Trophoblast cell (in vitro differentiated cells and primary cell): ENCODE results near the gene SMURF1.
A peak's percentile ranks its signal among the peaks of the same experiment; 100 is the strongest.

Experiments used
- DNase-seq, 2 donors: peaks; one replicate each; pipeline ENCODE4 v3.0.0-alpha.2; 2016
- H2AFZ ChIP-seq: 2 replicates; pipeline ENCODE4 v1.6.1; 2013; ENCODE audit warnings: low read length, moderate library complexity, mild to moderate bottlenecking; ENCODE audit not compliant: insufficient read depth, poor library complexity
- H2AK5ac ChIP-seq: 2 replicates; pipeline ENCODE4 v1.6.1; 2013; ENCODE audit warnings: mild to moderate bottlenecking, low read length
- H2BK120ac ChIP-seq: 2 replicates; pipeline ENCODE4 v1.6.1; 2013; ENCODE audit warnings: low read length, mild to moderate bottlenecking, moderate library complexity; ENCODE audit not compliant: insufficient read depth, poor library complexity
- H2BK12ac ChIP-seq: 2 replicates; pipeline ENCODE4 v1.6.1; 2013; ENCODE audit warnings: mild to moderate bottlenecking, low read length, moderate library complexity
- H2BK5ac ChIP-seq: 2 replicates; pipeline ENCODE4 v1.6.1; 2013; ENCODE audit warnings: low read length, low read depth, moderate library complexity, mild to moderate bottlenecking; ENCODE audit not compliant: poor library complexity
- H3K14ac ChIP-seq: 2 replicates; pipeline ENCODE4 v1.6.1; 2013; ENCODE audit warnings: mild to moderate bottlenecking, low read length
- H3K18ac ChIP-seq: 2 replicates; pipeline ENCODE4 v1.6.1; 2013; ENCODE audit warnings: mild to moderate bottlenecking, low read length
- H3K23ac ChIP-seq: 2 replicates; pipeline ENCODE4 v1.6.1; 2013; ENCODE audit warnings: low read length
- H3K27ac ChIP-seq: 2 replicates; pipeline ENCODE4 v1.5.1; 2013; ENCODE audit warnings: low read depth, mild to moderate bottlenecking, inconsistent platforms, low read length, moderate library complexity
- H3K27me3 ChIP-seq: 2 replicates; pipeline ENCODE4 v1.6.1; 2013; ENCODE audit warnings: inconsistent platforms, mild to moderate bottlenecking, low read length, moderate library complexity; ENCODE audit not compliant: insufficient read depth
- H3K36me3 ChIP-seq, 2 experiments: 1 replicate in 1 of 2; 2 replicates in 1 of 2; pipeline ENCODE4 v1.6.1; 2013; ENCODE audit warnings: low read length in 2 of 2, mild to moderate bottlenecking in 2 of 2, moderate library complexity in 1 of 2; ENCODE audit not compliant: insufficient read depth in 2 of 2, control insufficient read depth in 1 of 2
- H3K4ac ChIP-seq: 2 replicates; pipeline ENCODE4 v1.6.1; 2013; ENCODE audit warnings: low read depth, mild to moderate bottlenecking, low read length, moderate library complexity
- H3K4me1 ChIP-seq, 2 experiments: 1 replicate in 1 of 2; 2 replicates in 1 of 2; pipeline ENCODE4 v1.6.1; 2013; ENCODE audit warnings: low read length in 2 of 2, mild to moderate bottlenecking in 2 of 2, moderate library complexity in 1 of 2; ENCODE audit not compliant: insufficient read depth in 2 of 2, control insufficient read depth in 1 of 2
- H3K4me2 ChIP-seq: 2 replicates; pipeline ENCODE4 v1.6.1; 2013; ENCODE audit warnings: inconsistent platforms, mild to moderate bottlenecking, low read length, moderate library complexity
- H3K4me3 ChIP-seq: 2 replicates; pipeline ENCODE4 v1.5.1; 2013; ENCODE audit warnings: mild to moderate bottlenecking, low read depth, low read length, inconsistent platforms
- H3K79me1 ChIP-seq: one replicate; pipeline ENCODE4 v1.6.1; 2013; ENCODE audit warnings: low read length
- H3K79me2 ChIP-seq: 2 replicates; pipeline ENCODE4 v1.6.1; 2013; ENCODE audit warnings: low read length, mild to moderate bottlenecking; ENCODE audit not compliant: control insufficient read depth, insufficient read depth, poor library complexity
- H3K9ac ChIP-seq: 2 replicates; pipeline ENCODE4 v1.6.1; 2013; ENCODE audit warnings: mild to moderate bottlenecking, low read length
- H3K9me3 ChIP-seq: 2 replicates; pipeline ENCODE4 v1.6.1; 2013; ENCODE audit warnings: low read depth, mild to moderate bottlenecking, control low read depth, inconsistent platforms, low read length; ENCODE audit not compliant: insufficient read depth
- H4K12ac ChIP-seq: 2 replicates; pipeline ENCODE4 v1.6.1; 2013; ENCODE audit warnings: low read depth, mild to moderate bottlenecking, low read length, moderate library complexity
- H4K8ac ChIP-seq: 2 replicates; pipeline ENCODE4 v1.6.1; 2013; ENCODE audit warnings: low read depth, mild to moderate bottlenecking, low read length, moderate library complexity
- H4K91ac ChIP-seq: one replicate; pipeline ENCODE4 v1.6.1; 2013; ENCODE audit warnings: low read depth, mild to moderate bottlenecking, low read length, moderate library complexity
- WGBS: extraction: QIAGEN DNeasy Blood & Tissue Kit; methylation state at CpG from one replicate; pipeline ENCODE4 v1.1.7; 2013; ENCODE audit warnings: missing lambda C conversion rate; ENCODE audit not compliant: insufficient read length, insufficient coverage; ENCODE audit errors: extremely low coverage; 5-methylcytosine and 5-hydroxymethylcytosine counted together

SMURF1 gene

GRCh38 chr7:99072126-99072525 is 71.8 kb downstream of the SMURF1 start:
- peaks cover 0 to 3% of the 10 kb centered on the region in 2 experiments for H3K36me3 ChIP-seq
- no peak overlapping the region for H2BK12ac ChIP-seq
- H3K4ac ChIP-seq = peak overlapping the region; percentile 75
- DNase-seq = peak in 1 of 2 donors; percentile 28
- H3K4me2 ChIP-seq = no peak overlapping the region
- WGBS = no CpG with 5 or more reads among the region's 7 CpGs
- no peak overlapping the region for H2AK5ac ChIP-seq
- no peak overlapping the region for H3K4me3 ChIP-seq
- no peak overlapping the region for H2BK5ac ChIP-seq
- H4K12ac ChIP-seq = no peak overlapping the region
- H4K91ac ChIP-seq = no peak overlapping the region
- H3K9me3 ChIP-seq = no peaks in the 10 kb centered on the region
- H2BK120ac ChIP-seq = no peak overlapping the region
- no peaks in the 10 kb centered on the region for H3K79me1 ChIP-seq
- peaks cover 14% of the 10 kb centered on the region for H3K79me2 ChIP-seq
- no peaks in the 10 kb centered on the region for H3K27me3 ChIP-seq
- no peak overlapping the region for H4K8ac ChIP-seq
- no peak overlapping the region for H2AFZ ChIP-seq
- H3K9ac ChIP-seq = no peak overlapping the region
- no peak overlapping the region for H3K23ac ChIP-seq
- no peak overlapping the region for H3K14ac ChIP-seq
- H3K4me1 ChIP-seq = no peaks in the 10 kb centered on the region
- no peak overlapping the region for H3K27ac ChIP-seq
- peak overlapping the region; percentile 86 for H3K18ac ChIP-seq

GRCh38 chr7:99070361-99070760 is 73.5 kb downstream of the SMURF1 start:
- H4K91ac ChIP-seq = no peak overlapping the region
- no peak overlapping the region for H3K4me3 ChIP-seq
- no peaks in the 10 kb centered on the region for H3K4me1 ChIP-seq
- H3K4me2 ChIP-seq = no peak overlapping the region
- no peaks in the 10 kb centered on the region for H3K79me1 ChIP-seq
- H3K23ac ChIP-seq = no peak overlapping the region
- no peak for DNase-seq
- no peaks in the 10 kb centered on the region for H3K9me3 ChIP-seq
- no peak overlapping the region for H2AFZ ChIP-seq
- no peak overlapping the region for H4K8ac ChIP-seq
- H3K18ac ChIP-seq = no peak overlapping the region
- H3K36me3 ChIP-seq = peaks cover 0 to 3% of the 10 kb centered on the region in 2 experiments
- no peak overlapping the region for H3K27ac ChIP-seq
- H3K9ac ChIP-seq = no peak overlapping the region
- no peak overlapping the region for H2BK120ac ChIP-seq
- H3K27me3 ChIP-seq = no peaks in the 10 kb centered on the region
- no peak overlapping the region for H4K12ac ChIP-seq
- H3K14ac ChIP-seq = no peak overlapping the region
- no peak overlapping the region for H2AK5ac ChIP-seq
- H3K79me2 ChIP-seq = peaks cover 12% of the 10 kb centered on the region
- H2BK5ac ChIP-seq = no peak overlapping the region
- WGBS = no CpG with 5 or more reads among the region's 3 CpGs
- no peak overlapping the region for H2BK12ac ChIP-seq
- H3K4ac ChIP-seq = peak overlapping the region; percentile 85

DNA sequence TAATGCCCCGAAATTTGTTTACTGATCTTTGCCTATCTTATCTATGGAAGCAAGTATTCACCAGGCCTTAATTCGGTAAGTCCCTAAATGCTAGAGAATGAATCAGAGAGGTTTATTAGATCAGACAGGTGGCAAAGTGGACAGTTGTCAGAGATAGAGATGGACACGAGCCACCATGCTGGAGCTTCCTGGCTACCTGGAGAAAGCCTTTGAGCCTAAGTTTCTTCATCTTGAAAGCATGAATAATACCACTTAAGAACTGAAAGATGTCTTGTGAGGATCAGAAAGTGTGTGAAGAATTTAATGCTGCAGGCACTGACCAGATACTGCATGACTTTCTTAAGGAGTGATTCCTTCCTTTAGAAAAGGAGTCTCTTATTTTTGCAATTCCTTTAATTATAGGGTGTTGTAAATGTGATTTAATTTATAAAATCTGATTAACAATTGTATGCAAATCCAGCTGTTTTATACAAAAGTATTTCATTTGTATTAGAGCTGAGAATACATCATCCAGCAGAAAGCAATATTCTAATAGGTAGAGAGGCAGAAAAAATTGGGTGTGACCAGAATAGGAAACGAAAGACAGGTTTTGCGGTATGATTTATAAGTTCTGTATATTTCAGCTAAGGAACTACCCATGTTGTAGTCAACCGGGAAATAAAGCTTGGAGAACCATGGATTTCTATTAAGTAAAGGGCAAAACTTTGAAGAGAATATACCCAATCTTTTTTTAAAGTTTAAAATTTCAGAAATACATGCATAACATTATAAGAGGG is 82.7 kb downstream of the SMURF1 start:
- Histone ChIP-seq H3K23ac (no peak overlapping the region), H2BK12ac (no peak overlapping the region), H2AK5ac (no peak overlapping the region), H3K9ac (no peak overlapping the region), H3K27ac (no peak overlapping the region), H3K9me3 (no peaks in the 10 kb centered on the region), H3K27me3 (no peaks in the 10 kb centered on the region), H3K79me2 (no peaks in the 10 kb centered on the region), H2BK120ac (no peak overlapping the region), H4K8ac (no peak overlapping the region), H3K18ac (no peak overlapping the region), H2BK5ac (no peak overlapping the region), H4K12ac (no peak overlapping the region), H3K4me3 (no peak overlapping the region), H3K79me1 (no peaks in the 10 kb centered on the region), H2AFZ (no peak overlapping the region), H3K14ac (no peak overlapping the region), H4K91ac (no peak overlapping the region), H3K36me3 (peaks cover 12 to 13% of the 10 kb centered on the region in 2 experiments), H3K4me2 (no peak overlapping the region), H3K4ac (no peak overlapping the region), H3K4me1 (no peaks in the 10 kb centered on the region)
- peak; percentile 27 to 53 for DNase-seq
- WGBS = no CpG with 5 or more reads among the region's 6 CpGs

DNA sequence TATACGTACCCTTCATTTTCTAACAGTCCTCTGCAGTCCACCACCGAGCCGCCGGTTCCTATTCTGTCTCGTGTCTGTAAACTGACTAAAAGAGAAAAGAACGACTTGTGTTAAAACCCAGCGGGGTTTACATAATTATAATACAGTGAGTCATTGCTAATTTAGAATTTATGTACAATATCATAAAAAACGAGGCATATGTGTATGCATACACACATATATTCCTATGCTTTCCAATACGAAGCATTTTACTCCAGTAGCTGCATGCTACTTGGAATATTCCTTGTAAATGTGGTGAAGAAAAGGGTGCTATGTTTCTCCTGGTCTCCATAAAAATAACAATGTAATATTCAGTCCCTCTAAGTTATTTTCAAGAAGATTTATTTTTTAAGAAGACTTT is 89.1 kb downstream of the SMURF1 start:
- no peak overlapping the region for H2BK12ac ChIP-seq
- no peaks in the 10 kb centered on the region for H3K9me3 ChIP-seq
- H4K8ac ChIP-seq = no peak overlapping the region
- H3K23ac ChIP-seq = no peak overlapping the region
- H3K4me2 ChIP-seq = no peak overlapping the region
- DNase-seq = no peak
- H3K79me2 ChIP-seq = no peaks in the 10 kb centered on the region
- H3K4me3 ChIP-seq = no peak overlapping the region
- no peak overlapping the region for H3K27ac ChIP-seq
- H3K79me1 ChIP-seq = no peaks in the 10 kb centered on the region
- no peak overlapping the region for H2BK120ac ChIP-seq
- no peak overlapping the region for H2BK5ac ChIP-seq
- no peak overlapping the region for H3K14ac ChIP-seq
- H3K9ac ChIP-seq = no peak overlapping the region
- H3K18ac ChIP-seq = no peak overlapping the region
- no CpG with 5 or more reads among the region's 9 CpGs for WGBS
- no peak overlapping the region for H3K4ac ChIP-seq
- H4K91ac ChIP-seq = no peak overlapping the region
- peaks cover 34 to 50% of the 10 kb centered on the region in 2 experiments for H3K36me3 ChIP-seq
- H2AK5ac ChIP-seq = no peak overlapping the region
- H2AFZ ChIP-seq = no peak overlapping the region
- no peaks in the 10 kb centered on the region for H3K4me1 ChIP-seq
- H3K27me3 ChIP-seq = no peaks in the 10 kb centered on the region
- no peak overlapping the region for H4K12ac ChIP-seq
